Stomach (tissue), 4 donors: ENCODE measurements around the gene YOD1.

Experiments used
- EP300 ChIP-seq: sonication (generic); formaldehyde crosslinking; IDR thresholded peaks from one replicate; pipeline ENCODE4 v1.6.1; 2017; ENCODE audit warnings: antibody characterized with exemption
- POLR2A ChIP-seq, 4 donors: fragments of 450-650 bp; IDR thresholded peaks; one replicate each; pipeline ENCODE4 v1.6.1; 2016; ENCODE audit warnings: antibody characterized with exemption in 4 of 4, control low read depth in 2 of 4, mild to moderate bottlenecking in 1 of 4, moderate library complexity in 1 of 4
- POLR2AphosphoS5 ChIP-seq, 3 donors: sonication (generic); formaldehyde crosslinking; IDR thresholded peaks; one replicate each; pipeline ENCODE4 v1.6.1; 2016; ENCODE audit warnings: antibody characterized with exemption in 3 of 3
- TF ChIP-seq, protein P1 (sequence below), 7 experiments: fragments of 450-650 bp in 4 of 7; fragments of 200-600 bp in 3 of 7; sonication (generic) in 3 of 7; IDR thresholded peaks; one replicate each; pipeline ENCODE4 v1.5.1; 2016 to 2019; ENCODE audit warnings: antibody characterized with exemption in 7 of 7, control low read depth in 2 of 7, mild to moderate bottlenecking in 1 of 7

DNA sequence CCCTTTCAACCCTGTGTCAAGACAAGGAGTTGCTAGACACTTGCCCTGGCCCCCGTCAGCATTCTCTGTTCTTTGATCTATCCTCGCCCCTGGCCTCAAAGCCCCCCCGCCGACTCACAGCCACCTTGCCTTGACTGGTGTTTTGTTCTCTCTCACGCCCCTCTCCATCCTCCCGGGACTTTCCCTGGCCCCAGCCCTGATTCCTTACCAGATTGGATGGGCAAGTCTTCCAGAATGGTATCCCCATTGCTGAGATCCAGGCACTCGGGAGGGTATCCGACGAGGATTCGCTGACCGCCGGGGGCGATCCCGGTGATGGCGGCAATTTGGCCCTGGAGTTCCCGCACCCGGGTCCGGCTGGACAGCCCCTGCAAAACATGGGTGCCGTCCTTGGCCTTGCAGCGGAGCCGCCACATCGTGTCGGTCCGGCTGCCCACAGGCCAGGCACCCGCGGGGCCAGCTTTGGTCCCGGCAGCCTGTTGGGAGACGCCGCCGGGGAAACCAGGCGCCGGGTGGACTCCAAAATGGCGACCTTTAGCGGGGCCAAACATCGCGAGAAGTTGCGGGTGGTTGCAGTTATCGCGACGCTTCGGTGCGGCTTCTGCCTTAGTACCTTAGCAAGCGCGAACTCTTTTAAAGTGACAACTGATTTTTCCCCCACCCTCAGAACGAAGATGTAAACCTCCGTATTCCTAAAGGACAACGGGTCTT, 373 bp downstream of the YOD1 start:
- TF ChIP-seq, protein P1, sequence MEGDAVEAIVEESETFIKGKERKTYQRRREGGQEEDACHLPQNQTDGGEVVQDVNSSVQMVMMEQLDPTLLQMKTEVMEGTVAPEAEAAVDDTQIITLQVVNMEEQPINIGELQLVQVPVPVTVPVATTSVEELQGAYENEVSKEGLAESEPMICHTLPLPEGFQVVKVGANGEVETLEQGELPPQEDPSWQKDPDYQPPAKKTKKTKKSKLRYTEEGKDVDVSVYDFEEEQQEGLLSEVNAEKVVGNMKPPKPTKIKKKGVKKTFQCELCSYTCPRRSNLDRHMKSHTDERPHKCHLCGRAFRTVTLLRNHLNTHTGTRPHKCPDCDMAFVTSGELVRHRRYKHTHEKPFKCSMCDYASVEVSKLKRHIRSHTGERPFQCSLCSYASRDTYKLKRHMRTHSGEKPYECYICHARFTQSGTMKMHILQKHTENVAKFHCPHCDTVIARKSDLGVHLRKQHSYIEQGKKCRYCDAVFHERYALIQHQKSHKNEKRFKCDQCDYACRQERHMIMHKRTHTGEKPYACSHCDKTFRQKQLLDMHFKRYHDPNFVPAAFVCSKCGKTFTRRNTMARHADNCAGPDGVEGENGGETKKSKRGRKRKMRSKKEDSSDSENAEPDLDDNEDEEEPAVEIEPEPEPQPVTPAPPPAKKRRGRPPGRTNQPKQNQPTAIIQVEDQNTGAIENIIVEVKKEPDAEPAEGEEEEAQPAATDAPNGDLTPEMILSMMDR (IDR thresholded peaks at IDR 0.05), result no peak
- TF ChIP-seq POLR2A (IDR thresholded peaks at IDR 0.05), result no peak
- TF ChIP-seq POLR2AphosphoS5 (IDR thresholded peaks at IDR 0.05), result peak in 1 of 3 donors; percentile 69
- TF ChIP-seq EP300, result no peak
